Measurements from ENCODE around the gene FAM174C.

- no peak for TF ChIP-seq CTCF (IDR thresholded peaks at IDR 0.05)
- TF ChIP-seq POLR2AphosphoS5 (IDR thresholded peaks at IDR 0.05): no peak
- no peak for TF ChIP-seq POLR2A (IDR thresholded peaks at IDR 0.05; ENCODE audit: low read depth)
- TF ChIP-seq EP300 (IDR thresholded peaks at IDR 0.05): no peak
These were observed 6.9 kb upstream of the FAM174C start for GRCh38 chr19:1268226-1269064.
